Gastrocnemius medialis (tissue), 4 donors: ENCODE results near the gene UBN1. TPM values are rescaled to one million over a fixed set of nuclear protein-coding genes. Genes with fewer than 3 reads are reported as not detected.
A peak's percentile ranks its signal among the peaks of the same experiment; 100 is the strongest.

ENCODE experiments used
- ATAC-seq, 2 donors: fragments of 150-250 bp; one replicate each; pipeline ENCODE4 v1.9.1; 2016
- DNase-seq, 2 donors: peaks; one replicate each; pipeline ENCODE4 v3.0.0-alpha.2; 2019
- H3K27ac ChIP-seq, 4 donors: fragments of 200-600 bp; sonication (generic); 1 replicate in 1 of 4; 2 replicates in 3 of 4; pipeline ENCODE4 v1.5.1; 2016 to 2018; ENCODE audit warnings: mild to moderate bottlenecking in 2 of 4, moderate library complexity in 1 of 4
- H3K27me3 ChIP-seq, 3 donors: fragments of 200-600 bp; sonication (generic) in 2 of 3; 1 replicate in 1 of 3; 2 replicates in 2 of 3; pipeline versions ENCODE4 v1.5.1 to v1.6.0; 2016 to 2019; ENCODE audit warnings: mild to moderate bottlenecking in 1 of 3, moderate library complexity in 1 of 3
- H3K36me3 ChIP-seq, 2 donors: fragments of 200-600 bp; sonication (generic) in 1 of 2; one replicate each; pipeline ENCODE4 v1.5.1; 2017 to 2018
- H3K4me1 ChIP-seq, 2 donors: fragments of 200-600 bp; sonication (generic) in 1 of 2; one replicate each; pipeline ENCODE4 v1.5.1; 2016 to 2017; ENCODE audit warnings: mild to moderate bottlenecking in 2 of 2
- H3K4me3 ChIP-seq, 4 donors: fragments of 200-600 bp; sonication (generic) in 3 of 4; 1 replicate in 1 of 4; 2 replicates in 3 of 4; pipeline ENCODE4 v1.5.1; 2016 to 2019; ENCODE audit warnings: mild to moderate bottlenecking in 2 of 4
- H3K9me3 ChIP-seq, 3 donors: fragments of 200-600 bp; sonication (generic) in 2 of 3; 1 replicate in 1 of 3; 2 replicates in 2 of 3; pipeline ENCODE4 v1.5.1; 2016 to 2019
- CTCF ChIP-seq, 5 experiments: fragments of 450-650 bp in 3 of 5; fragments of 200-600 bp in 2 of 5; sonication (generic) in 2 of 5; IDR thresholded peaks in 4 of 5; conservative IDR thresholded peaks in 1 of 5; 1 replicate in 4 of 5; 2 replicates in 1 of 5; pipeline ENCODE4 v1.5.1; 2016 to 2019; ENCODE audit warnings: antibody characterized with exemption in 5 of 5, mild to moderate bottlenecking in 3 of 5, moderate library complexity in 3 of 5
- POLR2A ChIP-seq, 2 donors: fragments of 450-650 bp; IDR thresholded peaks; one replicate each; pipeline ENCODE4 v1.6.1; 2017; ENCODE audit warnings: antibody characterized with exemption in 2 of 2, mild to moderate bottlenecking in 2 of 2, moderate library complexity in 2 of 2
- in situ Hi-C, 4 donors: fragments of 200-750 bp; cut with MboI; loops; one replicate each; pipeline versions ENCODE4 v1.15.0 to v1.8.0; 2017; ENCODE audit warnings: low sequenced_read_pairs in 4 of 4
- intact Hi-C: fragments of 100-400 bp; cut with DNase I; formaldehyde crosslinking; loops from one replicate; pipeline ENCODE4 v1.15.1; 2023; ENCODE audit warnings: low total_unique reads
- total RNA-seq, 4 donors: library from RNA; depleted of rRNA; stranded (reverse); fragments of >200 nt; gene quantifications; one replicate each; pipeline versions ENCODE4 v1.1.0 to v1.2.3, GENCODE V29; 2016

UBN1 gene
- total RNA-seq, 4 donors from 2014 or later: 25.3 to 33.4 (median 28.2) TPM

- no peak for ATAC-seq
- peaks cover 0 to 25% of the 10 kb centered on the region in 2 donors for H3K36me3 ChIP-seq
- in situ Hi-C loops: no loop called here
- peak overlapping the region in 3 of 4 donors; percentile 1 to 6 (median 1) for H3K27ac ChIP-seq
- DNase-seq: no peak
- no peaks in the 10 kb centered on the region for H3K9me3 ChIP-seq
- H3K4me3 ChIP-seq: no peak overlapping the region
- no peak for TF ChIP-seq POLR2A (IDR thresholded peaks at IDR 0.05)
- TF ChIP-seq CTCF (IDR thresholded peaks at IDR 0.05 in 4 of 5, conservative IDR thresholded peaks at IDR 0.05 in 1 of 5): no peak
- H3K27me3 ChIP-seq: no peaks in the 10 kb centered on the region
- peaks cover 51 to 57% of the 10 kb centered on the region in 2 donors for H3K4me1 ChIP-seq
- intact Hi-C loops: no loop called here
Measured at GRCh38 chr16:4850211-4850610, 2.9 kb downstream of the UBN1 start.

GRCh38 chr16:4852221-4852872 is 5.1 kb downstream of the UBN1 start:
- Histone ChIP-seq H3K4me1 (peaks cover 39 to 46% of the 10 kb centered on the region in 2 donors), H3K27me3 (no peaks in the 10 kb centered on the region), H3K9me3 (no peaks in the 10 kb centered on the region), H3K27ac (peak overlapping the region; percentile 36 to 60 (median 45)), H3K36me3 (peaks cover 0 to 41% of the 10 kb centered on the region in 2 donors), H3K4me3 (no peak overlapping the region)
- intact Hi-C loops: no loop called here
- TF ChIP-seq POLR2A (IDR thresholded peaks at IDR 0.05): no peak
- ATAC-seq: no peak
- in situ Hi-C loops: no loop called here
- no peak for DNase-seq

GRCh38 chr16:4855371-4855770 is 8.1 kb downstream of the UBN1 start:
- DNase-seq (no peak), ATAC-seq (no peak)
- in situ Hi-C loops (no loop called here), intact Hi-C loops (no loop called here)
- no peak for TF ChIP-seq POLR2A (IDR thresholded peaks at IDR 0.05)
- no peak for TF ChIP-seq CTCF (IDR thresholded peaks at IDR 0.05 in 4 of 5, conservative IDR thresholded peaks at IDR 0.05 in 1 of 5)
- peaks cover 20 to 25% of the 10 kb centered on the region in 2 donors for H3K4me1 ChIP-seq
- no peaks in the 10 kb centered on the region for H3K27me3 ChIP-seq
- no peaks in the 10 kb centered on the region for H3K9me3 ChIP-seq
- peaks cover 0 to 71% of the 10 kb centered on the region in 2 donors for H3K36me3 ChIP-seq
- H3K4me3 ChIP-seq: no peak overlapping the region
- H3K27ac ChIP-seq: no peak overlapping the region

GRCh38 chr16:4855804-4856203 is 8.5 kb downstream of the UBN1 start:
- Histone ChIP-seq H3K4me3 (no peak overlapping the region), H3K27me3 (no peaks in the 10 kb centered on the region), H3K36me3 (peaks cover 0 to 75% of the 10 kb centered on the region in 2 donors), H3K4me1 (peaks cover 16 to 21% of the 10 kb centered on the region in 2 donors), H3K27ac (no peak overlapping the region), H3K9me3 (no peaks in the 10 kb centered on the region)
- intact Hi-C loops (no loop called here), in situ Hi-C loops (no loop called here)
- no peak for DNase-seq
- TF ChIP-seq CTCF (IDR thresholded peaks at IDR 0.05 in 4 of 5, conservative IDR thresholded peaks at IDR 0.05 in 1 of 5) (no peak), POLR2A (IDR thresholded peaks at IDR 0.05) (no peak)
- no peak for ATAC-seq

GRCh38 chr16:4859190-4859899 is 12.1 kb downstream of the UBN1 start:
- Histone ChIP-seq H3K36me3 (peaks cover 0 to 75% of the 10 kb centered on the region in 2 donors), H3K27me3 (no peaks in the 10 kb centered on the region), H3K4me1 (peaks cover 24 to 25% of the 10 kb centered on the region in 2 donors), H3K27ac (no peak overlapping the region), H3K4me3 (no peak overlapping the region), H3K9me3 (no peaks in the 10 kb centered on the region)
- no peak for ATAC-seq
- DNase-seq: no peak
- intact Hi-C loops (no loop called here), in situ Hi-C loops (no loop called here)
- TF ChIP-seq CTCF (IDR thresholded peaks at IDR 0.05 in 4 of 5, conservative IDR thresholded peaks at IDR 0.05 in 1 of 5) (no peak), POLR2A (IDR thresholded peaks at IDR 0.05) (no peak)
